NCI-H2171 treated with DMSO at 0.1 percent for 48 hours (cell line): Measurements from ENCODE around the gene FGF1.

Experiments used
- DNase-seq: peaks from one replicate; lab custom pipeline; 2025; lab: John Stamatoyannopoulos, UW

FGF1 gene

DNA sequence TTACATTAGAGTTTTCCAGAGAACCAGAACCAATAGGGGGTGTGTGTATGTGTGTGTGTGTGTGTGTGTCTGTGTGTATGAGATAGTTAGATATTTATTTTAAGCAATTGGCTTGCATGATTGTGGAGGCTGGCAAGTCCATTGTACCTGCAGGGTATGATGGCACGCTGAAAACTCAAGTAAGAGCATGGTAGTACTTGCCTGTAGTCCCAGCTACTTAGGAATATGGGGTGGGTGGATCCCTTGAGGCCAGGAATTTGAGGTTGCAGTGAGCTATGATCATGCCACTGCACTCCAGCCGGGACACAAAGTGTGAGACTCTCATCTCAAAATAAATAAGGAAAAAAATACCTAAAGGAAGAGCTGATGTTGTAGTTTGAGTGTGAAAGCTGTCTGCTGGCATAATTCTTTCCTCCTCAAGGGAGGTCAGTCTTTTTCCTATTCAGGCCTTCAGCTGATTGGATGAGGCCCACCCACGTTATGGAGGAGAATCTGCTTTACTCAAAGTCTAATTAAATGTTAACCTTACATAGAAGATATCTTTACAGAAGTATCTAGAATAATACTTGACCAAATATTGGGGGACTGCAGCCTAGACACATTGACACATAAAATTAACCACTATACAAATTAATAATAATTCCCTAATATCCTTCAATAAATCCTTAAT is 107.6 kb downstream of the FGF1 start:
- no peak for DNase-seq

DNA sequence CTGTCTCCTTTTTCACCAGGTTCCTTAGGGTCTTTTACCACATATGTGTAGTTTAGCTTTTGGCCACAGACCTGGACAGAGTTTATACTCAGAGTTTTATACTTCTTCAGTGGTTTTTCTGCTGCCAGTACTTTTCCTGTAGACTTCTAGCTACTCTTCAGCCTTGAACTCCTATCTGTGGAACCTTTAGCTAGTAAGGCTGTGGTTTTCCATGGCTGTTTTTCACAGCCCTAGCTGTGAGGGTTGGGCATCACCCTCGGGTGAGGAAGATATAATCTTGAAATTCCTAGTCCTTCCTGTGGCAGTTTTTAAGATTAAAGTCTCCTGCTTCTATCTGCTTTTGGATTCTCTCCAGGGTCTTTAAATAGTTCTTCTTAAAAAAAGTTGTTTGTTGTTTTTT is 109.1 kb downstream of the FGF1 start:
- DNase-seq: no peak

DNA sequence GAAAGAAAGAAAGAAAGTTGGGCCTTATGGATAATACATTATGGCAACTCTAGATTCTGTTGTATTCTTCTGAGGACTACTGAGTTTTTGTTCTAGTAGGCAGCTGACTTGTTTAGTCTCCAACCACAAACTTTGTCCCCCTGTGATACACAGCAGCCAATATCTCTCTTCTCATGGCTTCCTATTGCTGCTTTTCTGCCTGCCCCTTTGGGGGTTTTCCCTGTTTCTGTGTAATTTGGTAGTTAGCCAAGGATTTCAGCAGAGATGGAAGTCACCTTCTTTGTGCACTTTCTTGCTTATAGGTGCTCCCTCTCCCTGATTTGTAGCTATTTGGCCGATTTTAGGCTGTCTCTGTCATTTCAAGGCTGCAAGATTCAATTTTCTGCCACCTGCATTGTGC is 109.6 kb downstream of the FGF1 start:
- DNase-seq: no peak

DNA sequence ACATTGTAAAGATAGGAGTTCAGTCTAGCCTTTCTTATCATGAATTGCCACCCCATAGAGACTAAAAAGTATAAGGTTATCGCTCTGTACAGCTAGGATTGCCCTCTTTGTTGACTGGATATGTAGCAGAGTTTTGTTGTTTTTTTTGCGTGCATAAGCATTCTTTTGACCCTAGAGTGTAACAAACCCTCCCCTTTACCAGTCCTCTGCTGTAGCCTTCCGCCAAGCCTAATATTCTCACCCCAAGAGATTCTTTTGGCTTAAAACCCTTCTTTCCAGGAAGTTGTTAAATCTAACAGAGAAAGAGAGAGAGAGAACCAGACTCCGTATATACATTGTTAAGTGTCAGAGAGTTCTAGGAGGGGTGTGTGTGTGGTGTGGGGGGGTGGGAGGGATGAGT is 113.9 kb downstream of the FGF1 start:
- no peak for DNase-seq

DNA sequence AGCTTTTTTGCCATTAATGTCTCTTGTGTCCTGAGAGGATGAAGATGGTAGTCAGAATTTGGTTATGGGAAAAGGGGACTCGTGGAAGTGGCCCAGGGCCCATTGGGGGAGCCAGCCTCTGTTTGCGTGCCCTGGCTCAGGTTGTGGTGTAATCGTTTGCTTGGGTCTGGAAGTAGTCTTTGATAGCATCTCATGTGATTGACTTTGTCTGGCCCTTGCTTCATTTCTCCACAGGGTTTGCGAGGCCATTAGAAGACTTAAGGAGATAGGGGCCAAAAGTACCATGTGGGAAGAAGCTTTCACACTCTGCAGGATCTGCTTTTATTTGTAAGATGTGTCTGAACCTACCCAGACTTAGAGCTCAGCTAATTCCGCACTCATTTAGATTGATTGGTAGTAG is 114.5 kb downstream of the FGF1 start:
- DNase-seq: no peak

DNA sequence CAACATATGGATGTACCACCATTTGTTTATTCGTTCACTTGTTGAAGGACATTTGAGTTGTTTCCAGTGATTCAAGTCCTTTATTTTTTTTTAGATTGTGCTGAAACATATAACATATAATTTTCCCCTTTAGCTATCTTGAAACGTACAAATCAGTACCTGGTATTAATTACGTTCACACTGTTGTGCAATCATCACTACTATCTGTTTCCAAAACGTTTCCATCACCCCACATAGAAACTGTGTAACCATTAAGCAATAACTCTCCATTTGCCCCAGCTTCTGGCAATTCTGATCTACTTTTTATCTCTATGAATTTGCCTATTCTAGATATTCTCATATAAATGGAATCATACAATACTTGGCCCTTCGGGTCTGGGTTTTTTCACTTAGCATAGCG is 116.0 kb downstream of the FGF1 start:
- DNase-seq: no peak

DNA sequence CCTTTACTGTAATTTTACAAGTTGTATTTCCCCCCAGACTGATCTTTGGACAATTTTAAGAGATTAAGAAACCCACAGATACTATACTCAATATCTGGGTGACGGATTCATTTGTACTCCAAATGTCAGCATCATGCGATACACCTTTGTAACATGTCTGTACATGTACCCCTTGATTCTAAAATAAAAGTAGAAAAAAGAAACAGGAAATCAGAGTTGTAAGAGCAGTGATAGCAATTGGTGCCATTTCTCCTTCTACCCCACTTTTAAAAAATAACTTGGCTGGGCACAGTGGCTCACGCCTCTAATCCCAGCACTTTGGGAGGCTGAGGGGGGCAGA is 116.9 kb downstream of the FGF1 start:
- DNase-seq: no peak

DNA sequence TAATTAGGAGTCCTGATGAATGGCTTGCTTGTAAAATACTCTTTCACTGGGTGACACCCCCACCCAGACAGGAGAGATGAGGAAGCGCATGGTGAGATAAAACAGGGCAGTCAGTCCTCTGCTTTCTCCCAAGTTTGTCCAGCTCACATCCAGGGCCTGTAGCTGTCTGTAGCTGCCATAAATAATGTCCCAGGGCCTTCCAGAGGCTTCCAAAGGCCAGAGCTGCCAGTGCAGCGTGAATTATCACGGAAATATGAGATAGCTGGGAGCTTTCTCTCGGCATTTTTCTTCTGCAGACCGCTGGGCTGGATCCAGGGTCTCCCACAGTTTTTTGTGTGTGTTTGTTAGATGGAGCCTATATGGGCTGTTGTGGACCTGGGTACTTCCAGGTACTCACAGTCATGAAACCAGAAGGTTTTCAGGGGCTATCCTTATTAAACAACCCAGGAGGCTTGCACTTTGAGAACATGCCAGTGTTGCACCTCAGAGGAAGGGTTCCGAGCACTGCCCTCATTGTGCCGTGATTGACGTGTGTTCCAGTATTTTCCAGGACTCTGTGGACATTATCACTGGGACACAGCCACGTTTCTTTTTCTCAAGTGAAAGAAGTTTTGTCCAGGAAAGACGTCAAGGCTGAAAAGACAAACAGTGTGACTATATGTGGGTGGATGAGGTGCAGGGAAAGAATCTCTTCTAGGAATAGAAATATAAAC is 117.5 kb downstream of the FGF1 start:
- no peak for DNase-seq

DNA sequence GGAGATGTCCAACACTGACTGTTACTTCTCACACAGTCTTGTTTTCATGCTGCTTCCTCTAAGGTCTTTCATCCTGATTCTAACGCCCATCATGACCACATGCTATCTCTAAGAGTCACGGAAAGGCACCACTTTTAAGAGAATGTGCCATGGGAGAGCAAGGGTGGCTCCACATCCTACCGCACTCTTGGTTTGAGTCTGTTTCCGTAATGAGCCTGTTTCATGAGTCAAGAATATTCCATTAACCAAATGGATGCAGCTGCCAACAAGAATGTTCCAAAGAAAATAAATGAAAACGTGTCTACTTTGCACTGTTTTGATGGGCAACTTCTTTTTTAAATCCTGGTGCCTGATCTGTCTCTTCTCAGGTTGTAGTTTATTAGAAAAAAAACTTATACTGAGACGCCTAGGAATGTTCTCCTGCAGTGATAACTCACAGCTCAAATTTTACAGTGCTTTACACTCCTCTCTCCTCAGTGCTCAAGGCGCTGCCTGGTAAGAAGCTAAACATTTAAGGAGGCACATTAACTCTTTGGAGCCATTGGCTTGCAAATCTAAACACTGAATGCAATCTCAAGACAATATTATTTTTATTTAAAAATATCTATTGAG is 124.3 kb downstream of the FGF1 start:
- DNase-seq: no peak

DNA sequence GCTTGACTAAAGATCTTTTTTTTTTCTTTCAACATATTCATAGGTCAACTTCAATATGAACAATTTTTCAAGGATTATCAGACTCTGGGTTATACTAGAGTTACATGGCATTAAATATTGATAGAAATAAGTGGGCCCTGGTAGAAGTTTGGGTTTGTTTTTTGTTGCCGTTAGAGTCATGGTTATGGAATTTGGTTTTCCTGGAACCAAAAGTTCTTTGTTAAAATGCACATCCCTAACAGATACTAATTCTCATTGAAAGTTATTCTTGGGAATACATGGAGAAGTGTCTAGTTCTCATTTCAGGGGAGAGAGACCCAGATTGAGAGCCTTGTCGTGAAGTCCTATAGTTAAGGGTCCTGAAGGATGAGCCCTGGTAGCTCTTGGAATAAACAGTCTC is 124.9 kb downstream of the FGF1 start:
- no peak for DNase-seq

DNA sequence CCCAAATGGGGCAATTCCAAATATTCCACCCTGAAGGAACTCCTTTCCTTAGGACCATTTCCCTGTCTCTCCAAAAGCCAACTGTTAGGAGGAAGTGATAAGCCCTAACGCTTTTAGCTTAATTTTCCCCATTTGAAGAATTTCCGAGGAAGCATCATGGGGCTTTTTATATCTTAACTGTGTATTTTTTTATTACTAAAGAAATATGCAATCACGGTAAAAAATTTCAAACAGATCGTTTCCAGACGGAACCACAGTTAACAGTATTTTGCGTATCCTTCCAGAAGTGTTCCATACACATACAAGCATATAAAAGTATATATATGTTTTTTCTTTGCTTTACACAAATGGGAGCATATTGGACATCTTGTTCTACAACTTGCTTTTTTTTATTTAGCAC is 133.8 kb downstream of the FGF1 start:
- DNase-seq: no peak

DNA sequence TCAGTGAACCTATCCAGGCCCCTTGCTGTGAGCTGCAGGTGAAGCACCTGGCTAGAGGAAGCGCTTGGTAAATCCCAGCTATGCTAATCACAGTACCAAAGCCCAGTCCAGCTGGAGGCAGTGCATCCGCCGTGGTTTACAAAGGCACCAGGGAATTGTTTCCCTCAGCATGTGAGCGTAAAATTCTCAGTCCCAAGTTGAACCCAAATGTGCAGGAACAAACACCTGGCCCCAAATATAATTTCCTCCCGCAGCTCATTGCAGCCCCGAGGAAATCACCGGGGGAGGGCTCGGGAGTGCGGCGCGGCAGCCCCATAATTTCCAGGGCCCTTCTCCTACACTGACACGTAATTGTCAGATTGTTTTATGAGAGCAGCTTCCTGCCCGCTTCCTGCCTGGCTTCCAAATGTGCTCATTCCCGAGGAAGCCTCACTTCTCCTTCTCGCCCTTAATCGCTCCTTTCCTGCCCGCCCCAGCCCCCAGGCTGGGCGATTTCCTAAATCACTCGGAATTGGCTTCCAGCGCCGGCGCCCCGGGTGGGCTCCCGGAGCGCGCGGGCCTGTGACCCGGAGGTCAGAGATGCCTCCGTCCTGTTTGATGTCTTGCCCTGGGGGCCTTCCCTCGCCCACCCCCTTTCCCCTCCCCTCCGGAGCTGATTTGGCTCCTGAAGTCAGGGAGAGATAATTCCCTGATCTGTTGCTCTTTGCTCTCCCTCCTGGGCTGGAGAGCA is 134.4 kb downstream of the FGF1 start:
- DNase-seq: peak; percentile 31

DNA sequence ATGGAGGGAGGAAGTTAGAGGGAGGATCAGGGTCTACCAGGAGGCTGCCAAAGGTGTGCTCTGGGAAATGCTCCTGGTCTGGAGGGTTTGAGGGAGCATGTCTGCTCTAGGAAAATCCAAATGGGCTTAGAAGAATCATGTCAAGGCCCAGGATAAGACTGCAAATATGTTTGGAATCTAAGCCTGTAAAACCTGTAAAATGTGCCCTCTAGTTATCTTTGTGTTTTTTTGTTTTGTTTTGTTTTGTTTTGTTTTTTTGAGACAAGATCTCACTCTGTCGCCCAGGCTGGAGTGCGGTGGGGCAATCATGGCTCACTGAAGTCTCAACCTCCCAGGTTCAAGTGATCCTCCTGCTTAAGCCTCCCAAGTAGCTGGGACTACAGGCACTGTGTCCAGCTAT is 135.4 kb downstream of the FGF1 start:
- DNase-seq: no peak

DNA sequence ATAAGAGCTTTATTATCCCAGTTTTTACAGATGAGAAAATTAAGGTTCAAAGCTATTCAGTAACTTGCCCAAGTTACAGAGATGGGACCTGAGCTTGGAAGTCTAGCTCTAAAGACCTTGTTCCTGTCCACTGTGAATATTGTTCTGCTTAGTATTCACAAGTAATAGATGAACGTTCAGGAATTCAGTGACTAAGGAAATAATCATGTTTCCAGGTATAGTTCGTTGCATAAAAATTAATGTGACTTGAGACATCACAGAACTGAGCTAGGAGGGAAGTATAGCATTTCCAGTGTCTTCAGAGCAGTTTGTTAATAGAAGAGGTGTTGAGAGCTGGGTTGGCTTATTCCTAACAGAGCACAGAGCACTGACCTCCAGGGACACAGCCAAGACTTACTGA is 136.1 kb downstream of the FGF1 start:
- no peak for DNase-seq

DNA sequence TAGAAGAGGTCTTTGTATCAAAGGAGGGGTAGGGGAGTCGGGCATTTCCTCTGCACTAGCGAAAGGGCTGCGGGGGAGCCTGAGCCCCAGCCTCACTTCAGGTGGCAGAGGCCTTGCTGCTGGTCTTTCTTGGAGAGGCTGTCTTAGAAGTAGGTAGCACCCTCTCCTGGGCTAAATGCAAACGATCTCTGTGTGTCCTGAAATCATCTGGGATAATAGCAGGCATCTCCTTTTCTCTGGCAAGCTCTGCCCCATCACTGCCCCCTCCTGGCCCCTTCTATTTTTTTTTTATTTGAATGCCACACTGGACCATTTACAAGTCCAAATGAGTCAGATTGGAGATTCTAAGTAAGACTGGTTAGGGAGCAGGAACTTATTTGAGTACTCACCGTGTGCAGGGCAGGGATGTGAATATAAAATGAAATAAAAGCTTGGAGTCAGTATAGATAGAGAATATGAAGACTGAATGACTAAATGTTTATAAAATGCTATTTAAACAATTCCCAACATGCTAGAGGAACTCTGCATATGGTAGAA is 137.1 kb downstream of the FGF1 start:
- peak; percentile 75 for DNase-seq

DNA sequence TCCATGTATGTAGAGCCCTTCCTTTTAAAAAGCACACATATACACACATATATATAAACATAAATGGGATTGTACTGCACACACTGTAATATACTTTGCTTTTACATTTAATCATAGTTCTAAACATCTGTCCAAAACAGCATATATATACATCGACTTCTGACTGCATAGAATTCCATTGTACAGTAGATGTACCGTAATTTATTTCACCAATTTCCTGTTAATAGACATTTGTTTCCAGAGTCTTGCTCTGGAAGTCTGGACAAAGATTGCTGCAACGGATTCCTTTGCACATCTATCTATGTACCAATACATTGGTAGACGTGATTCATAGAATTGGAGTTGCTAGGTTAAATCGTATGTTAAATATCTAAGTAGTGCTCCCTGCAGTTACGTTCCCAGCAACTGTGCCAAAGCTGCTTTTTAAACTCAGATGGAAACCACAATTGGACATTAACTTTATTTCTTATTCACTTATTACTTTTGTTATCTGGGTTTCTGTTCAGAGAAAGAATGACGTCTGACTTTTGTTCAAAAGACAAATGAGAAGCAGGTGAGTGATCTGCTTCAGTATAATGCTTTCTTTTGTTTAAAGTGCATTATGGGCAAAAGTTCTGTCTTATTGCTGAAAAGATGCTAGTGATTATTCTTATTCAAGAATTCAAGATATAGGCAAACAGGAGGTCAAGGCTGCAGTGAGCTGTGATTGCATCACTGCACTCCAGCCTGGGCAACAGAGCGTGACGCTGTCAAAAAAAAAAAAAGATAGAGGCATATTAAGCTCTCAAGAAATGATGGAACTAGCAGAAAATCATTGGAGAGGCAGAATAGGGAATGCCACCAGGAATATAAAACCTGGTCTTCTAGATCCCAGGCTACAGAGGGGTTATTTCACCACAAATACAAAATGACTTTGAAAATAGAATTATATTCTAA is 138.2 kb downstream of the FGF1 start:
- no peak for DNase-seq

DNA sequence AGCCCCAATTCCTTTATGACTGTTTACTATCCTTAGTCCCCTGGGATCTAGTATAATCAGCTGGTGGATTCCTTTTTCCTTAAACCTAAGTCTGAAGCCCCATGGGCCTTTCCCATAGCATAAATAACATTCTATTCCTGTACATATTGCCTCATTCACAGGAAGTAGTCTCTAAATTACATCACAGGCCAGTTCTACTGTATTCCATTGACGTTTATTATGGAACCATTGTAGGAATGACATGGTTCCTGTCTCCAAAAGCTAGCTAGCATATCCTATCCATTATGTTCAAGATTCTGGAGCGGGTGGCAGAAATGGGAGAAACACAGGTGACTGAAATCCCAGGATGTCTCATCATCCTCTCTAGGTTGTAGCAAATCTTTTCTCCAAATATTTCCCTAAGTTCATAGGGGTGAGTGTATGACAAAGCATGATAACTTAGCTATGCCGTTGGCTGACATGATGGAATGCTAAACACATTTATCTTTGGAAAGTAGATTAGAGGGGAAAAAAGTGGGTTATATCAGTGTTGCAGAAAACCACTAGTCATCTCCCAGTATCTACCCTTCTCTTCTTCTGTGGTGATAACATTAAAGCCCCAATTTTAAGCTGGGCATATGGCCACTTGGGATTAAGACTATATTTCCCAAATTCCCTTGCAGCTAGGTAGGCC is 140.1 kb downstream of the FGF1 start:
- DNase-seq: no peak

DNA sequence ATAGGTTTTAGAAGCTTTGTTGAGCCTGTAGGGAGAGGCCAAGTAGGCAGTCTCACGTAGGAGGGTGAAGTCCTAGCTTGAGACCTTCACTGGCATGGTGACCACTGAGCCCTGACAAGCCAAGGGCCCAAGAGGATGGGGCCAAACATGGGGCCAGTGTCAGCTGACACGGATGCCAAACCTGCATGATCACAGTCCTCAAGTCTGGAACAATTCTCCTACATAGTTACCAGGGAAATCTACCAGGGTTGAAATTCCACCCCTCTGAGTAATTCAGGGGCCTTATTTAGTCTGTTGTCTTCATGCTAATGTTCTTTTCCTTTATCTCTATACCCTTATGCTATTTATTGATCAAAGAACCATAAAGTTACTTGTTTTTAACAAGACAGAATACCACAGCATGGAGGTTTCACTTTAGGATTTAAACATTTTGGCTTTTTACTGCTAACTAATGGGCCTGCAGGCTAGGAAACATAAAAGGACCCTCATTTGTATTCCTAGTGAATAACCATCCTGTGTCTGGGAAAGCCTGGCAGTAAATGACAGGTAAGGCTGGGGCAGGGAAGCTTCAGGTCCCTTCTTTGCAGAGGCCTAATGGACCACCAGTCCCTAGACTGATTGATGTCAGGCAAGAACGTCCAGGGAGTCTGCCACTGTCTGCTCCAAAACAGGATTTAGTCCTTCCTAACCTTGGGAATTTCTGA is 140.8 kb downstream of the FGF1 start:
- no peak for DNase-seq

DNA sequence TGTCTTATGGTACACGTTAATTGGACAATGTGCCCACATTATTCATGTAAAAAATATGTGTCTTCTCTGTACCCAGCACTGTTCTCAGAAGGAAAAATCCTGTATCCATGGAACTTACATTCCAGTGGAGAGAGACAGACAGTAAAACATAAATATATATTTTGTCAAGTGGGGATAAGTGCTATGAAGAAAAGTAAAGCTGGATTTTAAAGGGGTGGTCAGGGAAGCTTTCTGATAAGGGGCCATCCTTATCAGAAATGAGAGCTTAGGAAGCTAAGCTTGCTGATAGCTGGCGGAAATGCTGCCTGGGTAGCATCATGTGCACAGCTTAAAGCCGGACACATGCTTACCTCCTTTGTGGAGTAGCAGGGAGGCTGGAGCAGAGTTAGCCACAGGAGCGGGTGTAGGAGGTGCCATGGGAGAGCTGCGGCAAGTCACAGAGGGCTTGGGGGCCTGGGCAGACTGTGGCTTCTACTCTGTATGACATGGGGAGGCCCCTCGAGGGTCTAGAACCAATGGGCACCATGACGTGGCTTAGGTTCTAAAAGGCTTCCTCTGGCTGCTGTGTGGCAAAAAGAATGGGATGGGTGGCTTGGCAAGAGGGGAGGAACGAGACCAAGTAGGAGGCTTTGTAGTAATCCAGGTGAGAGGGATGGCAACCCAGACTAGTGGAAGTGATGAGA is 141.7 kb downstream of the FGF1 start:
- DNase-seq: no peak

DNA sequence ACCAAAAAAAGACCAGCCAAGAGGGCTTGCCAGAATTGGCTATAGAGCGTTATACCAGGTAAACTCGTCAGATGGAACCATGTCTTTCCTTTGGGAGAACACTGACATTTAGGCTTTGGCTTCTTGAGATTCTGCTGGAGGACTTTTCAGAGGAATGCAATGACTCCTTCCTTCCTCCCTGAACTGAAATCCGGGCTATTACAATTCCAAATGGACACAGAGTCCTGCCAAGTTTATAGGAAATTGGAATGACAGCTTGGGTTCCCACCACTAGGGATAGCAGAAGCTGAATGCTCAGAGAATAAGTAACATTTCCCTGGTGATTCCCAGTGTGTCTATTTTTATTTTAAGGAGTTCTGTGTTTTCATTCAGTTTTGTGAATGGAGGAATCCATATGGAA is 143.0 kb downstream of the FGF1 start:
- DNase-seq: no peak
